Adrenal gland (tissue), 12 donors: ENCODE results near the gene CRYBA1. TPM values are rescaled to one million over a fixed set of nuclear protein-coding genes. Genes with fewer than 3 reads are reported as not detected.

Experiments used
- DNase-seq, 7 donors: peaks; one replicate each; pipeline ENCODE4 v3.0.0-alpha.2; 2019 to 2020
- H3K27ac ChIP-seq, 5 donors: fragments of 200-600 bp; sonication (generic) in 4 of 5; 1 replicate in 3 of 5; 2 replicates in 2 of 5; pipeline versions ENCODE4 v1.5.1 to v1.8.0; 2016 to 2020; ENCODE audit warnings: mild to moderate bottlenecking in 1 of 5
- H3K27me3 ChIP-seq: fragments of 200-600 bp; 2 replicates; pipeline ENCODE4 v1.8.0; 2021
- H3K36me3 ChIP-seq, 2 donors: fragments of 200-600 bp; replicated peaks in 1 of 2; 1 replicate in 1 of 2; 2 replicates in 1 of 2; pipeline versions ENCODE4 v1.5.1 to v1.8.0; 2018 to 2022
- H3K4me1 ChIP-seq, 2 donors: fragments of 200-600 bp; replicated peaks in 1 of 2; 1 replicate in 1 of 2; 2 replicates in 1 of 2; pipeline versions ENCODE4 v1.5.1 to v1.8.0; 2018 to 2021
- H3K4me3 ChIP-seq, 4 donors: fragments of 200-600 bp; sonication (generic) in 3 of 4; one replicate each; pipeline ENCODE4 v1.5.1; 2016 to 2018
- H3K9me3 ChIP-seq, 3 donors: fragments of 200-600 bp; sonication (generic) in 1 of 3; replicated peaks in 1 of 3; 1 replicate in 2 of 3; 2 replicates in 1 of 3; pipeline versions ENCODE4 v1.5.1 to v1.8.0; 2016 to 2021
- CTCF ChIP-seq, 6 experiments: fragments of 450-650 bp in 4 of 6; fragments of 200-600 bp in 2 of 6; sonication (generic) in 1 of 6; IDR thresholded peaks; 1 replicate in 5 of 6; 2 replicates in 1 of 6; pipeline versions ENCODE4 v1.5.1 to v1.8.0; 2016 to 2021; ENCODE audit warnings: antibody characterized with exemption in 6 of 6, mild to moderate bottlenecking in 2 of 6, moderate library complexity in 1 of 6
- POLR2A ChIP-seq, 2 donors: fragments of 450-650 bp; IDR thresholded peaks; one replicate each; pipeline ENCODE4 v1.6.1; 2017; ENCODE audit warnings: antibody characterized with exemption in 2 of 2, mild to moderate bottlenecking in 2 of 2, moderate library complexity in 1 of 2
- WGBS, 4 donors: extraction: QIAGEN DNeasy Blood & Tissue Kit in 2 of 4; methylation state at CpG; one replicate each; pipeline versions ENCODE4 v1.1.5 to v1.1.7; 2013 to 2017; 5-methylcytosine and 5-hydroxymethylcytosine counted together
- intact Hi-C, 2 donors: fragments of 100-400 bp; cut with DNase I; formaldehyde crosslinking; loops; one replicate each; pipeline versions ENCODE4 v1.14.1 to v1.15.0; 2022 to 2023
- polyA plus RNA-seq, 3 donors: library from polyadenylated mRNA; stranded (reverse); fragments of 200-250 nt in 2 of 3; fragments of 350-450 nt in 1 of 3; fragmentation: Illumina TruSeq in 1 of 3; extraction: RNeasy Lipid Tissue Mini Kit (QIAGEN cat#74804) in 1 of 3; gene quantifications; one replicate each; pipeline ENCODE4 v1.2.3, GENCODE V29; 2013 to 2014
- total RNA-seq, 9 donors: library from RNA; depleted of rRNA in 4 of 9; stranded (reverse); fragments of >200 nt in 4 of 9; fragments of 120-200 nt in 1 of 9; fragmentation: NEBNext Ultra II Directional in 1 of 9; extraction: Animal tissue kit (Norgen Biotek cat#: 25700) in 1 of 9; gene quantifications; one replicate each; pipeline versions ENCODE4 v1.1.0 to v1.2.4, GENCODE V29; 2013 to 2023
- donor health status: healthy with polysubstance abuse.
- donor health status: Bipolar disorder and iron deficiency.
- donor health status: DM: yes; HTN: yes; CAD: no.
- donor health status: DM: no; HTN: no; CAD: no.
- donor health status: DM: no; HTN: no; CAD: no.
- donor health status: DM: yes; HTN: yes; CAD: no.

The CRYBA1 gene
- total and polyA plus RNA-seq, 12 donors = not detected

GRCh38 chr17:29245401-29245800 is 1.3 kb upstream of the CRYBA1 start:
- peaks cover 4 to 15% of the 10 kb centered on the region in 2 donors for H3K4me1 ChIP-seq
- no peak overlapping the region for H3K4me3 ChIP-seq
- no peak for TF ChIP-seq POLR2A (IDR thresholded peaks at IDR 0.05)
- no peak for TF ChIP-seq CTCF (IDR thresholded peaks at IDR 0.05)
- DNase-seq = no peak
- H3K36me3 ChIP-seq = no peaks in the 10 kb centered on the region
- no peaks in the 10 kb centered on the region for H3K27me3 ChIP-seq
- 94 to 99% (median 96%) methylated on average over 6 of the region's 6 CpGs for WGBS, 4 donors
- intact Hi-C loops = loop anchor here in 1 of 2 donors (10.0 kb wide), 1 partner anchor 49 kb away; the partner anchor contains the start of gene NUFIP2
- no peak overlapping the region for H3K27ac ChIP-seq
- no peaks in the 10 kb centered on the region for H3K9me3 ChIP-seq

GRCh38 chr17:29247219-29247618 is 560 bp downstream of the CRYBA1 start:
- no peak overlapping the region for H3K27ac ChIP-seq
- H3K9me3 ChIP-seq = no peaks in the 10 kb centered on the region
- no peak for TF ChIP-seq POLR2A (IDR thresholded peaks at IDR 0.05)
- no peak for TF ChIP-seq CTCF (IDR thresholded peaks at IDR 0.05)
- intact Hi-C loops = loop anchor here in 1 of 2 donors (10.0 kb wide), 1 partner anchor 48 kb away; the partner anchor contains the start of gene NUFIP2
- WGBS, 4 donors = 70 to 85% (median 76%) methylated on average over 2 of the region's 2 CpGs
- no peaks in the 10 kb centered on the region for H3K36me3 ChIP-seq
- H3K4me3 ChIP-seq = no peak overlapping the region
- no peaks in the 10 kb centered on the region for H3K27me3 ChIP-seq
- DNase-seq = no peak
- H3K4me1 ChIP-seq = peaks cover 0 to 8% of the 10 kb centered on the region in 2 donors

- no peaks in the 10 kb centered on the region for H3K27me3 ChIP-seq
- TF ChIP-seq CTCF (IDR thresholded peaks at IDR 0.05) (no peak), POLR2A (IDR thresholded peaks at IDR 0.05) (no peak)
- H3K4me3 ChIP-seq = no peak overlapping the region
- H3K9me3 ChIP-seq = no peaks in the 10 kb centered on the region
- DNase-seq = no peak
- 74 to 91% (median 90%) methylated on average over 3 to 5 of the region's 5 CpGs for WGBS, 4 donors
- no peaks in the 10 kb centered on the region for H3K36me3 ChIP-seq
- intact Hi-C loops = loop anchor here in 1 of 2 donors (10.0 kb wide), 1 partner anchor 46 kb away; the partner anchor contains the start of gene NUFIP2
- H3K4me1 ChIP-seq = peaks cover 0 to 8% of the 10 kb centered on the region in 2 donors
- no peak overlapping the region for H3K27ac ChIP-seq
These were observed 2.2 kb downstream of the CRYBA1 start for GRCh38 chr17:29248845-29249244.

- TF ChIP-seq CTCF (IDR thresholded peaks at IDR 0.05) = no peak
- no peak for TF ChIP-seq POLR2A (IDR thresholded peaks at IDR 0.05)
- no peaks in the 10 kb centered on the region for H3K9me3 ChIP-seq
- no peak overlapping the region for H3K27ac ChIP-seq
- no peaks in the 10 kb centered on the region for H3K27me3 ChIP-seq
- H3K4me3 ChIP-seq = no peak overlapping the region
- H3K36me3 ChIP-seq = no peaks in the 10 kb centered on the region
- DNase-seq = no peak
- intact Hi-C loops = no loop called here
- WGBS, 4 donors = 86 to 95% (median 90%) methylated on average over 1 of the region's 1 CpG
- H3K4me1 ChIP-seq = peaks cover 9 to 22% of the 10 kb centered on the region in 2 donors
These were observed 4.0 kb downstream of the CRYBA1 start for GRCh38 chr17:29250666-29251065.
